Liver (tissue), 9 donors: ENCODE measurements around the gene TNFSF12. TPM values are rescaled to one million over a fixed set of nuclear protein-coding genes. Genes with fewer than 3 reads are reported as not detected.

ENCODE experiments used
- DNase-seq: peaks from one replicate; pipeline ENCODE4 v3.0.0-alpha.2; 2017; ENCODE audit warnings: low spot score
- H3K27ac ChIP-seq, 2 donors: one replicate each; pipeline ENCODE4 v1.7.0; 2013; ENCODE audit warnings: inconsistent platforms in 2 of 2, low read length in 2 of 2, control low read depth in 1 of 2, low read depth in 1 of 2, mild to moderate bottlenecking in 1 of 2
- H3K27me3 ChIP-seq, 4 donors: one replicate each; pipeline versions ENCODE4 v1.6.1 to v1.7.0; 2013; ENCODE audit warnings: low read length in 3 of 4, inconsistent platforms in 1 of 4, mild to moderate bottlenecking in 1 of 4, moderate library complexity in 1 of 4; ENCODE audit not compliant: control insufficient read depth in 4 of 4, insufficient read depth in 4 of 4
- H3K36me3 ChIP-seq, 4 donors: one replicate each; pipeline versions ENCODE4 v1.6.1 to v1.7.0; 2013; ENCODE audit warnings: low read length in 3 of 4, mild to moderate bottlenecking in 3 of 4, low read depth in 1 of 4, moderate library complexity in 1 of 4; ENCODE audit not compliant: control insufficient read depth in 4 of 4, insufficient read depth in 3 of 4
- H3K4me1 ChIP-seq, 4 donors: one replicate each; pipeline versions ENCODE4 v1.6.1 to v1.7.0; 2013; ENCODE audit warnings: low read length in 3 of 4, mild to moderate bottlenecking in 3 of 4, moderate library complexity in 1 of 4; ENCODE audit not compliant: control insufficient read depth in 4 of 4, insufficient read depth in 4 of 4
- H3K4me3 ChIP-seq, 3 donors: one replicate each; pipeline versions ENCODE4 v1.6.1 to v1.7.0; 2013; ENCODE audit warnings: low read length in 3 of 3, control low read depth in 1 of 3, low read depth in 1 of 3, mild to moderate bottlenecking in 1 of 3
- H3K9ac ChIP-seq, 2 donors: one replicate each; pipeline ENCODE4 v1.7.0; 2013; ENCODE audit warnings: low read length in 2 of 2, mild to moderate bottlenecking in 2 of 2, moderate library complexity in 2 of 2, control low read depth in 1 of 2, low read depth in 1 of 2
- H3K9me3 ChIP-seq, 4 donors: one replicate each; pipeline versions ENCODE4 v1.6.1 to v1.7.0; 2013; ENCODE audit warnings: low read length in 3 of 4; ENCODE audit not compliant: control insufficient read depth in 4 of 4
- EGR1 ChIP-seq, 2 donors: IDR thresholded peaks; 2 replicates each; pipeline ENCODE4 v1.6.1; 2016 to 2018; ENCODE audit warnings: antibody characterized with exemption in 2 of 2, low read depth in 2 of 2
- FOXA1 ChIP-seq: IDR thresholded peaks from 2 replicates; pipeline ENCODE4 v1.6.1; 2016; ENCODE audit warnings: antibody characterized with exemption
- FOXA2 ChIP-seq: IDR thresholded peaks from 2 replicates; pipeline ENCODE4 v1.6.1; 2016; ENCODE audit warnings: antibody characterized with exemption
- GABPA ChIP-seq, 2 donors: IDR thresholded peaks in 1 of 2; conservative IDR thresholded peaks in 1 of 2; 2 replicates each; pipeline ENCODE4 v1.6.1; 2016; ENCODE audit warnings: antibody characterized with exemption in 2 of 2, mild to moderate bottlenecking in 1 of 2, moderate library complexity in 1 of 2
- HNF4A ChIP-seq, 2 donors: conservative IDR thresholded peaks; 2 replicates each; pipeline ENCODE4 v1.6.1; 2016; ENCODE audit warnings: antibody characterized with exemption in 2 of 2, mild to moderate bottlenecking in 2 of 2
- HNF4G ChIP-seq: IDR thresholded peaks from 2 replicates; pipeline ENCODE4 v1.6.1; 2016; ENCODE audit warnings: antibody characterized with exemption
- JUND ChIP-seq, 2 donors: IDR thresholded peaks; 2 replicates each; pipeline ENCODE4 v1.6.1; 2016; ENCODE audit warnings: antibody characterized with exemption in 2 of 2
- NR2F2 ChIP-seq: IDR thresholded peaks from 2 replicates; pipeline ENCODE4 v1.6.1; 2016; ENCODE audit warnings: antibody characterized with exemption
- RAD21 ChIP-seq, 2 donors: IDR thresholded peaks; 2 replicates each; pipeline ENCODE4 v1.6.1; 2016; ENCODE audit warnings: antibody characterized with exemption in 2 of 2, mild to moderate bottlenecking in 2 of 2
- RXRA ChIP-seq, 2 donors: IDR thresholded peaks; 2 replicates each; pipeline ENCODE4 v1.6.1; 2017 to 2018; ENCODE audit warnings: antibody characterized with exemption in 2 of 2, mild to moderate bottlenecking in 1 of 2
- SP1 ChIP-seq: IDR thresholded peaks from 2 replicates; pipeline ENCODE4 v1.6.1; 2018; ENCODE audit warnings: antibody characterized with exemption, mild to moderate bottlenecking
- TAF1 ChIP-seq: conservative IDR thresholded peaks from 2 replicates; pipeline ENCODE4 v1.6.1; 2016; ENCODE audit warnings: antibody characterized with exemption, mild to moderate bottlenecking
- YY1 ChIP-seq: IDR thresholded peaks from 2 replicates; pipeline ENCODE4 v1.6.1; 2016; ENCODE audit warnings: antibody characterized with exemption, mild to moderate bottlenecking
- WGBS: extraction: QIAGEN DNeasy Blood & Tissue Kit; methylation state at CpG from one replicate; pipeline ENCODE4 v1.1.7; 2013; 5-methylcytosine and 5-hydroxymethylcytosine counted together
- polyA plus RNA-seq, 2 donors: library from polyadenylated mRNA; stranded (reverse) in 1 of 2; unstranded in 1 of 2; fragments of 200-250 nt in 1 of 2; fragments of >200 nt in 1 of 2; fragmentation: Nextera tagmentation in 1 of 2; extraction: Ambion mirVana in 1 of 2; gene quantifications; one replicate each; pipeline versions ENCODE4 v1.2.1 to v1.2.3, GENCODE V29; 2013 to 2015
- total RNA-seq, 2 donors: library from RNA; depleted of rRNA; stranded (reverse); fragments of >200 nt; gene quantifications; one replicate each; pipeline ENCODE4 v1.2.3, GENCODE V29; 2014
- TF ChIP-seq, protein P1 (sequence below): IDR thresholded peaks from 2 replicates; pipeline ENCODE4 v1.6.1; 2016; ENCODE audit warnings: antibody characterized with exemption
- TF ChIP-seq, protein P2 (sequence below): IDR thresholded peaks from 2 replicates; pipeline ENCODE4 v1.6.1; 2016; ENCODE audit warnings: antibody characterized with exemption, mild to moderate bottlenecking
- TF ChIP-seq, protein P3 (sequence below): IDR thresholded peaks from 2 replicates; pipeline ENCODE4 v1.6.1; 2016; ENCODE audit warnings: antibody characterized with exemption
- TF ChIP-seq, protein P4 (sequence below): IDR thresholded peaks from 2 replicates; pipeline ENCODE4 v1.6.1; 2016; ENCODE audit warnings: antibody characterized with exemption
- TF ChIP-seq, protein P5 (sequence below): fragments of 150-350 bp; IDR thresholded peaks from 2 replicates; pipeline ENCODE4 v1.5.1; 2017; ENCODE audit warnings: improper control_type of control experiment, low read depth, low read length; ENCODE audit not compliant: missing input control
- donor health status: healthy.
- donor health status: healthy.
- donor health status: healthy.
- donor health status: healthy.
- donor health status: healthy.

TNFSF12 gene
- total and polyA plus RNA-seq, 4 donors: 4.2 to 13.1 (median 5.4) TPM

DNA sequence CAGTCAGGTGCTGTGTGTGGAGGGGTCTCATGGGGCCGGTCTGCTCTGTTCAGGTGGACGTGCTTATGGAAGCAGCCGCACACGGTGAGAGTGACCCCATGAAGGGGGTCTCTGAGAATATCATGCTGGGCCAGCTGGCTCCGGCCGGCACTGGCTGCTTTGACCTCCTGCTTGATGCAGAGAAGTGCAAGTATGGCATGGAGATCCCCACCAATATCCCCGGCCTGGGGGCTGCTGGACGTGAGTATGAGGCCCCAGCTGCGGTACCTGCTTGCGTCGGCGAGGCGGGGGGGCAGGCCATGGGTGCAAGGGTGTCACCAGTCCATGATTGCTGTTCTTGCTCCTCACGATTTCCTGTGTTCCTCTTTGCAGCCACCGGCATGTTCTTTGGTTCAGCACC is 36.8 kb upstream of the TNFSF12 start:
- 94% methylated on average over 15 of the region's 15 CpGs for WGBS
- Histone ChIP-seq H3K27me3 (no peaks in the 10 kb centered on the region), H3K27ac (no peak overlapping the region), H3K9me3 (no peaks in the 10 kb centered on the region), H3K4me3 (no peak overlapping the region), H3K4me1 (peaks cover 0 to 5% (median 1%) of the 10 kb centered on the region in 4 donors), H3K9ac (no peak overlapping the region), H3K36me3 (peaks cover 10 to 67% (median 51%) of the 10 kb centered on the region in 4 donors)
- TF ChIP-seq JUND (IDR thresholded peaks at IDR 0.05) (no peak), FOXA2 (no peak), NR2F2 (no peak), SP1 (no peak), RAD21 (IDR thresholded peaks at IDR 0.05) (no peak), TAF1 (no peak), FOXA1 (no peak), YY1 (no peak), EGR1 (IDR thresholded peaks at IDR 0.05; ENCODE audit: low read depth in 2 of 2) (no peak), RXRA (IDR thresholded peaks at IDR 0.05) (no peak), HNF4A (conservative IDR thresholded peaks at IDR 0.05) (no peak), HNF4G (no peak), GABPA (IDR thresholded peaks at IDR 0.05 in 1 of 2, conservative IDR thresholded peaks at IDR 0.05 in 1 of 2) (no peak)
- TF ChIP-seq, protein P1, sequence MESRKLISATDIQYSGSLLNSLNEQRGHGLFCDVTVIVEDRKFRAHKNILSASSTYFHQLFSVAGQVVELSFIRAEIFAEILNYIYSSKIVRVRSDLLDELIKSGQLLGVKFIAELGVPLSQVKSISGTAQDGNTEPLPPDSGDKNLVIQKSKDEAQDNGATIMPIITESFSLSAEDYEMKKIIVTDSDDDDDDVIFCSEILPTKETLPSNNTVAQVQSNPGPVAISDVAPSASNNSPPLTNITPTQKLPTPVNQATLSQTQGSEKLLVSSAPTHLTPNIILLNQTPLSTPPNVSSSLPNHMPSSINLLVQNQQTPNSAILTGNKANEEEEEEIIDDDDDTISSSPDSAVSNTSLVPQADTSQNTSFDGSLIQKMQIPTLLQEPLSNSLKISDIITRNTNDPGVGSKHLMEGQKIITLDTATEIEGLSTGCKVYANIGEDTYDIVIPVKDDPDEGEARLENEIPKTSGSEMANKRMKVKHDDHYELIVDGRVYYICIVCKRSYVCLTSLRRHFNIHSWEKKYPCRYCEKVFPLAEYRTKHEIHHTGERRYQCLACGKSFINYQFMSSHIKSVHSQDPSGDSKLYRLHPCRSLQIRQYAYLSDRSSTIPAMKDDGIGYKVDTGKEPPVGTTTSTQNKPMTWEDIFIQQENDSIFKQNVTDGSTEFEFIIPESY: no peak
- TF ChIP-seq, protein P2, sequence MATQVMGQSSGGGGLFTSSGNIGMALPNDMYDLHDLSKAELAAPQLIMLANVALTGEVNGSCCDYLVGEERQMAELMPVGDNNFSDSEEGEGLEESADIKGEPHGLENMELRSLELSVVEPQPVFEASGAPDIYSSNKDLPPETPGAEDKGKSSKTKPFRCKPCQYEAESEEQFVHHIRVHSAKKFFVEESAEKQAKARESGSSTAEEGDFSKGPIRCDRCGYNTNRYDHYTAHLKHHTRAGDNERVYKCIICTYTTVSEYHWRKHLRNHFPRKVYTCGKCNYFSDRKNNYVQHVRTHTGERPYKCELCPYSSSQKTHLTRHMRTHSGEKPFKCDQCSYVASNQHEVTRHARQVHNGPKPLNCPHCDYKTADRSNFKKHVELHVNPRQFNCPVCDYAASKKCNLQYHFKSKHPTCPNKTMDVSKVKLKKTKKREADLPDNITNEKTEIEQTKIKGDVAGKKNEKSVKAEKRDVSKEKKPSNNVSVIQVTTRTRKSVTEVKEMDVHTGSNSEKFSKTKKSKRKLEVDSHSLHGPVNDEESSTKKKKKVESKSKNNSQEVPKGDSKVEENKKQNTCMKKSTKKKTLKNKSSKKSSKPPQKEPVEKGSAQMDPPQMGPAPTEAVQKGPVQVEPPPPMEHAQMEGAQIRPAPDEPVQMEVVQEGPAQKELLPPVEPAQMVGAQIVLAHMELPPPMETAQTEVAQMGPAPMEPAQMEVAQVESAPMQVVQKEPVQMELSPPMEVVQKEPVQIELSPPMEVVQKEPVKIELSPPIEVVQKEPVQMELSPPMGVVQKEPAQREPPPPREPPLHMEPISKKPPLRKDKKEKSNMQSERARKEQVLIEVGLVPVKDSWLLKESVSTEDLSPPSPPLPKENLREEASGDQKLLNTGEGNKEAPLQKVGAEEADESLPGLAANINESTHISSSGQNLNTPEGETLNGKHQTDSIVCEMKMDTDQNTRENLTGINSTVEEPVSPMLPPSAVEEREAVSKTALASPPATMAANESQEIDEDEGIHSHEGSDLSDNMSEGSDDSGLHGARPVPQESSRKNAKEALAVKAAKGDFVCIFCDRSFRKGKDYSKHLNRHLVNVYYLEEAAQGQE: no peak
- TF ChIP-seq, protein P3, sequence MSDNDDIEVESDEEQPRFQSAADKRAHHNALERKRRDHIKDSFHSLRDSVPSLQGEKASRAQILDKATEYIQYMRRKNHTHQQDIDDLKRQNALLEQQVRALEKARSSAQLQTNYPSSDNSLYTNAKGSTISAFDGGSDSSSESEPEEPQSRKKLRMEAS: no peak
- TF ChIP-seq, protein P4, sequence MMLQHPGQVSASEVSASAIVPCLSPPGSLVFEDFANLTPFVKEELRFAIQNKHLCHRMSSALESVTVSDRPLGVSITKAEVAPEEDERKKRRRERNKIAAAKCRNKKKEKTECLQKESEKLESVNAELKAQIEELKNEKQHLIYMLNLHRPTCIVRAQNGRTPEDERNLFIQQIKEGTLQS: no peak
- TF ChIP-seq, protein P5, sequence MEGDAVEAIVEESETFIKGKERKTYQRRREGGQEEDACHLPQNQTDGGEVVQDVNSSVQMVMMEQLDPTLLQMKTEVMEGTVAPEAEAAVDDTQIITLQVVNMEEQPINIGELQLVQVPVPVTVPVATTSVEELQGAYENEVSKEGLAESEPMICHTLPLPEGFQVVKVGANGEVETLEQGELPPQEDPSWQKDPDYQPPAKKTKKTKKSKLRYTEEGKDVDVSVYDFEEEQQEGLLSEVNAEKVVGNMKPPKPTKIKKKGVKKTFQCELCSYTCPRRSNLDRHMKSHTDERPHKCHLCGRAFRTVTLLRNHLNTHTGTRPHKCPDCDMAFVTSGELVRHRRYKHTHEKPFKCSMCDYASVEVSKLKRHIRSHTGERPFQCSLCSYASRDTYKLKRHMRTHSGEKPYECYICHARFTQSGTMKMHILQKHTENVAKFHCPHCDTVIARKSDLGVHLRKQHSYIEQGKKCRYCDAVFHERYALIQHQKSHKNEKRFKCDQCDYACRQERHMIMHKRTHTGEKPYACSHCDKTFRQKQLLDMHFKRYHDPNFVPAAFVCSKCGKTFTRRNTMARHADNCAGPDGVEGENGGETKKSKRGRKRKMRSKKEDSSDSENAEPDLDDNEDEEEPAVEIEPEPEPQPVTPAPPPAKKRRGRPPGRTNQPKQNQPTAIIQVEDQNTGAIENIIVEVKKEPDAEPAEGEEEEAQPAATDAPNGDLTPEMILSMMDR: no peak
- no peak for DNase-seq
